Islet precursor cell (in vitro differentiated cells): ENCODE measurements around the gene MINK1.

ENCODE experiments used
- DNase-seq: peaks from one replicate; pipeline ENCODE4 v3.0.0-alpha.2; 2018

MINK1 gene

GRCh38 chr17:4938069-4938491 lies 104.9 kb downstream of the MINK1 start:
- DNase-seq: no peak

DNA sequence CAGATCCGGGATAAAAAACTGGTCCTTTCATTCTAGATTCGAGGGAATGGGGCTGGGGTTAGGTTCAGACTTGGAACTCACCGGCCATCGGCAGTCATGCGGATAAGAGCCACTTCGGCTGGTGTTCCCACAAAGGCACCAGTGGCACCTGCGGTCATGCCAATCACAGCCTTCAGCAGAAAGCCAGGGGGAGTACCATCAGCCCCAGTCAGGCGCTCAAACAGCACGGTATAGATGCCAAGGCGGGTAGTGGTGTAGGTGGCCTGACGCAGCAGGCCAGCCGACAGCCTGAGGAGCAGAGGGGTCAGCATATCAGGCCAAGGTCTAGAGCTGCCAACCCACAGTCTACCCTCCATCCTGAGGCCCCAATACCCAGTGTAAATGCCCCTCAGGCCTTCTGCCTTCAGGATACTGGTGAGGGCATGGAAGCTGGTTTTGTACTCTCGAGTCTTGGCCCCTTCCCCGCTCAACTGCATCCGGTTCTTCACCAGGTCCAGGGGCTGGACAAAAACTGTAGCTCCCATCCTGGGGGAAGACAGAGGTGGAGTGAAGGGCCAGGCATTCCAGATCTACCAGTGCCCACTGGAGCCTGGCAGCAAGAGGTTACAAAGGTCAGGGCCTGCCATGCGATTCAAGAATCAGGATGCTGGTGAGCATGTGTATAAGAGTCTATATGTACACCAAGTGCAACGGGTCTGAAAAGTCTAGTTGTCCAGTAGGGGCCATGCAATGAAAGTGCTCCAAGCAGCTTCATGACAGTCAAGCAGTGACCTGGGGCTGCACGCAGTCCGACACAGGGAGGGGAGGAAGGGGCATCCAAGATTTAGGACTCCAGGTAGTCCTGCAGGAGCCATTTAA lies 105.8 kb downstream of the MINK1 start:
- peak; percentile 45 for DNase-seq

- no peak for DNase-seq
Observed at GRCh38 chr17:4939546-4939795, 106.3 kb downstream of the MINK1 start.

- DNase-seq: peak; percentile 100
Observed at GRCh38 chr17:4939796-4940554, 106.8 kb downstream of the MINK1 start, which contains the start of the genes RNF167 and SLC25A11. TSS of gene RNF167 (plus strand) at chr17:4940268. CDS start at chr17:4940910, 642 bp downstream. TSS of gene SLC25A11 (minus strand) at chr17:4940046. CDS start at chr17:4939910, 136 bp downstream.

DNA sequence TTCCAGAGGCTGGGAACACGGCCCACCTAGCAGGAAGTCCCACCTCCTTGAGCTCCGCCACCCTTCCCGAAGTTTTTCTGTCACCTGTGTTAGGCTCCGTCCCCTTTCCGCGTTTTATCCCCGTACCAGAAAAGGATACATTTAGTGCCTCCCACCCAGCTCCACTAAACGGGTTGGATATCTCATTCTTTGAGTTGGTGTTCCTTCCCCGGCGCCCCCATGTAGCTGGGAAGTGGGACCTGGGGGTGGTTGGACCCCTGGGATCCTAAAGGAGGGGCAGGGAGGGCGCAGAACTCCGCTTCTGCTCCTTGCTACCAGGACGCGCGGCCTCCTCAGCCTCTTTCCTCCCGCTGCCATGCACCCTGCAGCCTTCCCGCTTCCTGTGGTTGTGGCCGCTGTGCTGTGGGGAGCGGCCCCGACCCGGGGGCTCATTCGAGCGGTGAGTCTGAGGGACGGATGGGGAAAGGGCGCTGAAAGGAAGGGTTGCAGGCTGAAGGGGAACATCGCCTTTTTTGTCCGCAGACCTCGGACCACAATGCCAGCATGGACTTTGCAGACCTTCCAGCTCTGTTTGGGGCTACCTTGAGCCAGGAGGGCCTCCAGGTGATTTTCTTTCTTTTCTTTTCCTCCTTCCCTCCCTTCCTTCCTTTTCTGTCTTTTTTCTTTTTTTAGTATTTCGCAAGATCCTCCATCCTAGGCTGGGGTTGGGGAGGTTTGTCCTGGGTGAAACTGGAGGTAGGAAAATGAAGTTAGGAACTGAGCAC lies 107.6 kb downstream of the MINK1 start:
- no peak for DNase-seq

DNA sequence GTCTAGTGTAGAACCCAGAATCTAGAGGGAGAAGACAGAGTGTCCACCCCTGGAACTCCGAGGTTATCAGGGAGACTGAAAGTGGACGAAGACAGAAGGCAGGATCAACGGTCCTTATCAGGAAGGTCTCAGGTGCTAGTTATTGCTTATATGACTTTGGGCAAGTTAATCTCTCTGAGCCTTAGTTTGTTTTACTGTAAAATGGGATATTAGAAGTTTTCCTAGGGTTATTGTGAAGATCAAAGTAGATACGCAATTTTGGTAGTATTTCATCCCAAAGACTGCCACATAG lies 108.1 kb downstream of the MINK1 start:
- no peak for DNase-seq

- no peak for DNase-seq
Observed at GRCh38 chr17:4942760-4943508, 109.8 kb downstream of the MINK1 start.

DNA sequence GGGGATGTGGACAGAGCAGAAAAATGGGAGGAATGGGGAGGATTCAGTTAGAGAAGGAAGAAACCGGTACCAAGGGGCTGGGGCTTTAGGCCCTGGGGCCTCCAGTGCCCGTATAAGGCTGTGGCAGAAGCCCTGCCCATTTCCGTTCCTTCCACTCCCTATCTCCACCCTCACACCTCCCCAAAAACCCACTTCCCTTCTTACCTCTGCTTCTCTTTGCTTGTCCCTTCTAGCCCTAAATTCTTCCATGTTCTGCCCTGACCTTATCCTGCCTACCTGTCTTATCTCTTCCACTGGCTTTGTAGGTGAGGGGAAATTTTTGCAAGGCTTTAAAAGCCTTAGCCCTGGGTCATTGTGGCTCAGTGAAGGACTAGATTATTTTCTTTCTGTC lies 111.0 kb downstream of the MINK1 start:
- DNase-seq: no peak

- no peak for DNase-seq
Observed at GRCh38 chr17:4944554-4945175, 111.5 kb downstream of the MINK1 start.

DNA sequence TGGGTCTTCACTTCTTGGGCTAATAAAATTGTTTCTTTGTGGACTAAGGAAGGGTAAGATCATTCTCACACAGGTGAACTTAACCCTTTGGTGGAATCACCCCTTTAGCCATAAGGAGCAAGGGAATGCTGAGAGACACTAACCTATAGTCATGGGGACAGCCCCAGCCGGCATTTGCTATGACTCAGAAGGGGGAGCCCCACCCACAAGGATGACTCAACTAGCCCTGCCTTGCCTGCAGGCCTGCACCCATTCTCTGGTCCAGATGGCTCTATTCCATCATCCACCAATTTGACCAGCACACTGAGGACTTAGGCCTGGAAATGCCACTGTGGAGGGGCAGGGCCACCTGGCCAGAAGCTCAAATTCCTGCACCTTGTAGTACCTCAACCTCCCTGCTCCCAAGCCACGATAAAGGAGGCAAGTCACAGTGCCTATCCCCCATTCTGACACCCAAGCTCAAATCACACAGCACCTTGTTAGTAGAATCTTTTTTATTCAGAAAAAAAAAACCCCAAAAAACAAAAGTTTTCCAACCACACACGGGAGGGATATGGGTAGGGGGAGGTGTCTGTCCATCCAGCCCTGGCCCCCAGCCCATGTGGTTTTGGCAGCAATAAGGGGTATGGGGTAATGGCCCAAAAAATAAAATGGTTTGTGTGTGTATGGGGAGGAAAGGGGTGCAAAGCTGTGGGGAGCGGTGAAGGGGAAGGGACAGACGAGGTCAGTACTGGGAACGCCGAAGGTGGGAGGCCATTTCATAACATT lies 112.2 kb downstream of the MINK1 start:
- DNase-seq: peak; percentile 97

DNA sequence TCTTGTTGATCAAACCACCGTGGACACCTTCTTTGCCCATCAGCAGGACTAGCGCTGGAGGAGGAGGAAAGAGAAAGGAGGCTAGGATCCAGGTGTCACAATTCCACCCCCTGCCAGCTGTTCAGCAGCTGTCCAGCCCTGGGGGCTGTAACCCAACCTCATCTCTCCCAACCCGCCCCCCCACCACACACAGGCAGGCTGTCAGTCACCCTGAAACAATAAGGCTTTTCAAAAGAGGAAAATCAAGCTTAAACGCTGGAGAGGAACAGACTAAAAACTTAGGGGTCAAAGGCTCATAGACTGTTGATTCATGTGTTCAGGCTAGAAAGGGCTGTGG lies 112.8 kb downstream of the MINK1 start:
- DNase-seq: no peak

GRCh38 chr17:4946312-4946976 lies 113.3 kb downstream of the MINK1 start:
- DNase-seq: peak; percentile 45

GRCh38 chr17:4947010-4947410 lies 113.9 kb downstream of the MINK1 start:
- no peak for DNase-seq
